GM12878 (cell line): Measurements from ENCODE around the gene CLDN4. TPM values are rescaled to one million over a fixed set of nuclear protein-coding genes. Genes with fewer than 3 reads are reported as not detected.

Source experiments
- ATAC-seq: fragments of 200-7000 bp; cut with Tn5 transposase; 3 replicates; pipeline ENCODE4 v1.9.1; 2020; ENCODE audit warnings: mild to moderate bottlenecking, moderate library complexity
- BruUV-seq: library from RNA; stranded (reverse); fragments of 400-500 nt; replicated peaks from 2 replicates; lab custom pipeline; 2021; lab: Mats Ljungman, UMichigan
- CTCF ChIA-PET: fragments of 300-600 bp; sonication (Branson Sonifier 250); formaldehyde crosslinking; extraction: SDS; loops from one replicate; lab custom pipeline; 2021; ENCODE audit warnings: inconsistent platforms; lab: Yijun Ruan, JAX
- POLR2A ChIA-PET: fragments of 350-600 bp; formaldehyde crosslinking; extraction: SDS; loops from one replicate; lab custom pipeline; 2021; ENCODE audit warnings: inconsistent platforms; lab: Charles Lee
- RAD21 ChIA-PET: fragments of 300-600 bp; sonication (Branson Sonifier 250); formaldehyde crosslinking; loops from one replicate; lab custom pipeline; 2023; ENCODE audit warnings: antibody characterized with exemption; ENCODE audit not compliant: unreplicated experiment; lab: Charles Lee
- SMC1A ChIA-PET: fragments of 300-600 bp; sonication (Branson Sonifier 250); formaldehyde crosslinking; loops from one replicate; lab custom pipeline; 2023; ENCODE audit not compliant: unreplicated experiment, uncharacterized antibody; lab: Charles Lee
- DNase-seq: peaks from one replicate; pipeline ENCODE4 v3.0.0-alpha.2; 2011; ENCODE audit warnings: low read depth, low spot score
- FAIRE-seq: peaks from 3 replicates; lab custom pipeline; 2011; peaks lifted over from hg19 to GRCh38; lab: Jason Lieb, UNC
- H2AFZ ChIP-seq: 2 replicates; pipeline ENCODE4 v1.6.0; 2011; ENCODE audit warnings: low read depth, low read length, control low read depth; ENCODE audit not compliant: control insufficient read depth
- H3K27ac ChIP-seq: 2 replicates; pipeline ENCODE4 v1.5.1; 2011; ENCODE audit warnings: control low read depth; ENCODE audit not compliant: control insufficient read depth, insufficient read depth
- H3K27me3 ChIP-seq, 2 experiments: replicated peaks in 1 of 2; 2 replicates each; pipeline versions ENCODE4 v1.6.0 to v1.6.1; 2011; ENCODE audit warnings: low read length in 1 of 2; ENCODE audit not compliant: control insufficient read depth in 2 of 2, insufficient read depth in 2 of 2
- H3K36me3 ChIP-seq, 2 experiments: 2 replicates each; pipeline ENCODE4 v1.5.1; 2011; ENCODE audit warnings: low read length in 1 of 2; ENCODE audit not compliant: control insufficient read depth in 2 of 2, insufficient read depth in 2 of 2
- H3K4me1 ChIP-seq: 2 replicates; pipeline ENCODE4 v1.6.1; 2011; ENCODE audit warnings: mild to moderate bottlenecking, low read length, moderate library complexity, mixed read lengths; ENCODE audit not compliant: control insufficient read depth, insufficient read depth
- H3K4me2 ChIP-seq: 2 replicates; pipeline ENCODE4 v1.6.0; 2011; ENCODE audit warnings: control low read depth; ENCODE audit not compliant: control insufficient read depth, insufficient read depth
- H3K4me3 ChIP-seq: fragments of 200-600 bp; sonication (generic); 2 replicates; pipeline ENCODE4 v1.5.1; 2016
- H3K79me2 ChIP-seq: 2 replicates; pipeline ENCODE4 v1.6.0; 2011; ENCODE audit warnings: low read length; ENCODE audit not compliant: control insufficient read depth, insufficient read depth
- H3K9ac ChIP-seq: 2 replicates; pipeline ENCODE4 v1.8.0; 2011; ENCODE audit warnings: low read length, control low read depth, mixed read lengths; ENCODE audit not compliant: control insufficient read depth, insufficient read depth
- H3K9me3 ChIP-seq: replicated peaks from 3 replicates; pipeline ENCODE4 v1.5.1; 2011; ENCODE audit warnings: mild to moderate bottlenecking, low read length; ENCODE audit not compliant: control insufficient read depth, insufficient read depth
- H4K20me1 ChIP-seq: 2 replicates; pipeline ENCODE4 v1.6.0; 2011; ENCODE audit not compliant: control insufficient read depth, insufficient read depth
- BACH1 ChIP-seq: fragments of 450-650 bp; IDR thresholded peaks from 2 replicates; pipeline ENCODE4 v1.6.1; 2017; ENCODE audit warnings: mild to moderate bottlenecking, borderline replicate concordance
- BCL3 ChIP-seq: IDR thresholded peaks from 2 replicates; pipeline ENCODE4 v1.6.1; 2011; ENCODE audit warnings: borderline replicate concordance, low read depth, mild to moderate bottlenecking, moderate library complexity, low read length; ENCODE audit not compliant: insufficient read depth, poor library complexity, severe bottlenecking
- BCLAF1 ChIP-seq: fragments of 450-650 bp; IDR thresholded peaks from 2 replicates; pipeline ENCODE4 v1.6.1; 2017; ENCODE audit warnings: antibody characterized with exemption, mild to moderate bottlenecking, moderate library complexity
- CHD2 ChIP-seq: IDR thresholded peaks from 2 replicates; pipeline ENCODE4 v1.6.1; 2011; ENCODE audit warnings: low read depth, low read length, improper control_type of control experiment, borderline replicate concordance
- CHD4 ChIP-seq: fragments of 200-600 bp; sonication (generic); IDR thresholded peaks from 2 replicates; pipeline ENCODE4 v1.6.1; 2016; ENCODE audit warnings: mild to moderate bottlenecking
- CREM ChIP-seq: IDR thresholded peaks from 2 replicates; pipeline ENCODE4 v1.6.1; 2014; ENCODE audit warnings: antibody characterized with exemption, low read depth
- FOS ChIP-seq: IDR thresholded peaks from 3 replicates; pipeline ENCODE4 v1.6.1; 2011; ENCODE audit warnings: borderline replicate concordance; ENCODE audit not compliant: insufficient read length; ENCODE audit errors: extremely low read depth
- IRF4 ChIP-seq: IDR thresholded peaks from 2 replicates; pipeline ENCODE4 v1.6.1; 2011; ENCODE audit warnings: low read depth, low read length
- POU2F2 ChIP-seq: IDR thresholded peaks from 3 replicates; pipeline ENCODE4 v1.6.1; 2011; ENCODE audit warnings: low read depth, mild to moderate bottlenecking, low read length, borderline replicate concordance
- SKIL ChIP-seq: fragments of 450-650 bp; IDR thresholded peaks from 2 replicates; pipeline ENCODE4 v1.6.1; 2017; ENCODE audit warnings: mild to moderate bottlenecking, low read depth, inconsistent platforms; ENCODE audit not compliant: poor library complexity, severe bottlenecking
- SUPT20H ChIP-seq: IDR thresholded peaks from 2 replicates; pipeline ENCODE4 v1.6.1; 2011; ENCODE audit warnings: low read depth, mild to moderate bottlenecking, low read length, moderate library complexity, borderline replicate concordance; ENCODE audit not compliant: control insufficient read depth
- TCF7 ChIP-seq: IDR thresholded peaks from 2 replicates; pipeline ENCODE4 v1.6.1; 2014; ENCODE audit warnings: antibody characterized with exemption, borderline replicate concordance
- ZNF384 ChIP-seq: IDR thresholded peaks from 2 replicates; pipeline ENCODE4 v1.6.1; 2012; ENCODE audit warnings: low read depth, mild to moderate bottlenecking, low read length, improper control_type of control experiment, borderline replicate concordance
- WGBS: methylation state at CpG from one replicate; pipeline ENCODE4 v1.1.6; 2016; ENCODE audit warnings: low lambda C conversion rate; ENCODE audit not compliant: insufficient replicate concordance, insufficient coverage; ENCODE audit errors: missing lambda C conversion rate; 5-methylcytosine and 5-hydroxymethylcytosine counted together
- in situ Hi-C: fragments of 300-500 bp; cut with MboI; formaldehyde crosslinking; loops from 9 replicates; pipeline ENCODE4 v1.14.3; 2018; ENCODE audit warnings: mixed read lengths
- intact Hi-C: fragments of 100-400 bp; cut with micrococcal nuclease; formaldehyde crosslinking; loops from one replicate; pipeline ENCODE4 v1.14.2; 2022; ENCODE audit not compliant: unreplicated experiment
- polyA plus RNA-seq, 11 experiments: library from polyadenylated mRNA; depleted of rRNA in 4 of 11; unstranded in 6 of 11; stranded (reverse) in 5 of 11; fragments of >200 nt; fragmentation: Nextera tagmentation in 4 of 11; fragmentation: Illumina TruSeq in 1 of 11; extraction: Ambion mirVana in 4 of 11; extraction: Trizol in 1 of 11; gene quantifications; 1 replicate in 1 of 11; 2 replicates in 10 of 11; pipeline versions ENCODE4 v1.2.1 to v1.2.3, GENCODE V29; 2011 to 2016; ENCODE audit warnings: inconsistent platforms in 2 of 11, missing spikeins in 2 of 11, low read depth in 1 of 11
- total RNA-seq, 4 experiments: library from RNA; depleted of rRNA in 3 of 4; stranded (reverse); fragments of >200 nt in 3 of 4; fragmentation: Illumina TruSeq in 1 of 4; extraction: Trizol in 1 of 4; gene quantifications; 2 replicates each; pipeline versions ENCODE4 v1.2.1 to v1.2.3, GENCODE V29; 2013 to 2021
- TF ChIP-seq, protein P1 (sequence below): IDR thresholded peaks from 2 replicates; pipeline ENCODE4 v1.6.1; 2012; ENCODE audit warnings: low read depth, low read length, improper control_type of control experiment

Gene CLDN4
- total and polyA plus RNA-seq, 10 of the 15 experiments (the other 5 are each of a cell fraction or from before 2014, with no cell fraction given) = 0.04 to 0.38 (median 0.06) TPM; not detected in 6

DNA sequence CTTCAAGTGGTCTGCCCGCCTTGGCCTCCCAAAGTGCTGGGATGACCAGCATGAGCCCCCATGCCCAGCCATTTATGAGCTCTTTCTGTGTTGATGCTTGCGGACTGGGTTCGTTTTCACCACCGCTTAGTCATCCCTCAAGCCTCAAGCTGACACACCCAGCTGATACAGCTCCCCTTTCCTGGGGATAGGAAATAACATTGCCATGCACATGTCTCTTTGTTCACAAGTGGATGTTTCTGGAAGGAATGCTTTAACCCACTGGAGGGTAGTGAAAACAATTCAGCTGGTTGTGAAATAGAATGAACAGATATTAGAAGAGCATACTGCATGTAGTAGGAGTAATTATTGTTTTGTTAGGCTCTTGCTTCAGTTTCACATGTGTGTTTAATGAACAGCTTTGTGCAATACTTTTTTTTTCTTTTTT is 20.0 kb downstream of the CLDN4 start:
- Histone ChIP-seq H3K9ac (no peak overlapping the region), H3K4me3 (no peak overlapping the region), H3K36me3 (no peaks in the 10 kb centered on the region), H3K27ac (no peak overlapping the region), H2AFZ (no peak overlapping the region), H3K79me2 (no peaks in the 10 kb centered on the region), H4K20me1 (no peaks in the 10 kb centered on the region), H3K9me3 (no peaks in the 10 kb centered on the region), H3K4me2 (no peak overlapping the region), H3K27me3 (no peaks in the 10 kb centered on the region), H3K4me1 (peaks cover 24% of the 10 kb centered on the region)
- ChIA-PET POLR2A (interaction anchor here (0.6 kb wide), 1 partner anchor 342 kb away, joined by 4 read pairs; no protein-coding TSS in a partner anchor), SMC1A (interaction anchor here (0.8 to 0.9 kb wide), 2 partner anchors 26 to 111 kb away, joined by 3 read pairs; no protein-coding TSS in a partner anchor), CTCF (interaction anchor here (0.8 to 1.6 kb wide), 4 partner anchors 25 to 128 kb away, joined by 3 to 7 read pairs (median 3); no protein-coding TSS in a partner anchor), RAD21 (interaction anchor here (1.1 kb wide), 2 partner anchors 8 to 113 kb away, joined by 3 to 7 read pairs; partner anchors contain the start of genes ABHD11 and METTL27)
- in situ Hi-C loops = no loop called here
- FAIRE-seq (no peak), DNase-seq (no peak), ATAC-seq (no peak)
- no TSS peak for BruUV-seq
- WGBS = 65% methylated on average over 4 of the region's 4 CpGs
- intact Hi-C loops = no loop called here
- TF ChIP-seq SUPT20H (no peak), POU2F2 (no peak), BACH1 (no peak), FOS (no peak), BCLAF1 (no peak), CHD2 (no peak), ZNF384 (no peak), IRF4 (no peak), TCF7 (no peak), SKIL (no peak), BCL3 (no peak), CHD4 (no peak), CREM (no peak)
- TF ChIP-seq, protein P1, sequence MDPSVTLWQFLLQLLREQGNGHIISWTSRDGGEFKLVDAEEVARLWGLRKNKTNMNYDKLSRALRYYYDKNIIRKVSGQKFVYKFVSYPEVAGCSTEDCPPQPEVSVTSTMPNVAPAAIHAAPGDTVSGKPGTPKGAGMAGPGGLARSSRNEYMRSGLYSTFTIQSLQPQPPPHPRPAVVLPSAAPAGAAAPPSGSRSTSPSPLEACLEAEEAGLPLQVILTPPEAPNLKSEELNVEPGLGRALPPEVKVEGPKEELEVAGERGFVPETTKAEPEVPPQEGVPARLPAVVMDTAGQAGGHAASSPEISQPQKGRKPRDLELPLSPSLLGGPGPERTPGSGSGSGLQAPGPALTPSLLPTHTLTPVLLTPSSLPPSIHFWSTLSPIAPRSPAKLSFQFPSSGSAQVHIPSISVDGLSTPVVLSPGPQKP = no peak
